ENCODE measurements around the gene ELFN1.

- TF ChIP-seq TAF1 (IDR thresholded peaks at IDR 0.05; ENCODE audit: borderline replicate concordance, low read depth, low read length) (no peak), USF1 (IDR thresholded peaks at IDR 0.05; ENCODE audit: borderline replicate concordance, low read depth) (no peak), EP300 (IDR thresholded peaks at IDR 0.05; ENCODE audit: borderline replicate concordance in 1 of 2, low read depth in 1 of 2, low read length in 1 of 2) (peak in 1 of 2 experiments; percentile 41; a peak in 1 of 4 replicates), RAD21 (IDR thresholded peaks at IDR 0.05; ENCODE audit: low read length) (no peak), EZH2phosphoT487 (IDR thresholded peaks at IDR 0.05; ENCODE audit: borderline replicate concordance, low read depth) (no peak), SMC3 (IDR thresholded peaks at IDR 0.05; ENCODE audit: low read depth, low read length) (no peak), ZBTB33 (IDR thresholded peaks at IDR 0.05; ENCODE audit: borderline replicate concordance, low read depth) (no peak), SIN3A (IDR thresholded peaks at IDR 0.05; ENCODE audit: borderline replicate concordance, low read depth, low read length) (no peak), CHD2 (IDR thresholded peaks at IDR 0.05; ENCODE audit: low read length, partially characterized antibody) (no peak), GABPA (IDR thresholded peaks at IDR 0.05; ENCODE audit: low read depth) (no peak), NRF1 (IDR thresholded peaks at IDR 0.05; ENCODE audit: low read depth, low read length) (no peak)
- TF ChIP-seq, protein P1, sequence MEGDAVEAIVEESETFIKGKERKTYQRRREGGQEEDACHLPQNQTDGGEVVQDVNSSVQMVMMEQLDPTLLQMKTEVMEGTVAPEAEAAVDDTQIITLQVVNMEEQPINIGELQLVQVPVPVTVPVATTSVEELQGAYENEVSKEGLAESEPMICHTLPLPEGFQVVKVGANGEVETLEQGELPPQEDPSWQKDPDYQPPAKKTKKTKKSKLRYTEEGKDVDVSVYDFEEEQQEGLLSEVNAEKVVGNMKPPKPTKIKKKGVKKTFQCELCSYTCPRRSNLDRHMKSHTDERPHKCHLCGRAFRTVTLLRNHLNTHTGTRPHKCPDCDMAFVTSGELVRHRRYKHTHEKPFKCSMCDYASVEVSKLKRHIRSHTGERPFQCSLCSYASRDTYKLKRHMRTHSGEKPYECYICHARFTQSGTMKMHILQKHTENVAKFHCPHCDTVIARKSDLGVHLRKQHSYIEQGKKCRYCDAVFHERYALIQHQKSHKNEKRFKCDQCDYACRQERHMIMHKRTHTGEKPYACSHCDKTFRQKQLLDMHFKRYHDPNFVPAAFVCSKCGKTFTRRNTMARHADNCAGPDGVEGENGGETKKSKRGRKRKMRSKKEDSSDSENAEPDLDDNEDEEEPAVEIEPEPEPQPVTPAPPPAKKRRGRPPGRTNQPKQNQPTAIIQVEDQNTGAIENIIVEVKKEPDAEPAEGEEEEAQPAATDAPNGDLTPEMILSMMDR (IDR thresholded peaks at IDR 0.05): no peak
Observed at GRCh38 chr7:1647961-1648672, 22.0 kb upstream of the ELFN1 start.
